IPS-NIHi11 (cell line): ENCODE results near the gene CCDC82.
"Not testable (repeated sequence)": the region's sequence is repeated elsewhere in the genome, so short reads cannot be mapped to it uniquely, and the experiment has no call there.

Source experiments
- DNase-seq: peaks from one replicate; pipeline ENCODE4 v3.0.0; 2012; ENCODE audit warnings: mixed read lengths, low spot score

Gene CCDC82

DNA sequence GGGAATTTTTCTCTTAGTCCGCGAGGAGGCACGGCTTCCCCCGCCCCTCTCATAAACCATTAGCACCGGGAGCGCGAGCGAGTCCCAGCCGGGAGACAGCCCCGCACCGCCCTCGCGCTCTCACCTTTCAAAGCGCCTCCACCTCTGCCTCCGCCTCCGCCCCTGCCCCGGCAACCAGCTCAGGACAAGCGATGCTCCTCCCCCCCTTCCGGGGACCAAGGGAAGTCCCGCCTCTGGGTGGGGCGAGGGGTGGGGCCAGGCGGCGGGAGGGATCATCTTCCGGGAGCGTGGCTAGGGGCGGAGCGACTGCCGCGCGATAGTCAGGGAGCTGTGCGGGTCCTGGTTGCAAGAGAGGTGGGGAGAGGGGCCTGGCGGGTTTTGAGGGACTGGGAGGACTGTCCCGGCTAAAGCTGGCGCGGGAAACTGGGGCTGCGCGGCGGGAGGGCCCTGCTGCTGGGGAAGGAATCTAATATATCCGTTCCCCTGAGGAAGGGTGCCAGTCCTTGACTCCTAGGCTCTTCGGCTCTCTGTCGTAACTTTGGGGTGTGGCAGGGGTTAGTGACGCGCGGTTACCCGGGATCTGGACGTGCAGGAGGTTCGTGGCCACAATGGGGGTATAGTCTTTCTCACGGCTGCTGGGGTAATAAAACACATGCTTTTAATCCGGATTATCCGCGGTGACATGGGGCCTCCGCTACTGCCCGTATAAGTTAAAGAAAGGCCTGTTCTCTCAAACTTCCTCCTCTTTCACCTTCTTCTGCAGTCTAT is at the start of gene CCDC82, which contains the start of gene JRKL:
TSS of gene CCDC82 (minus strand) at position 193 of the 768 bp plus-strand sequence. CDS start 5,165 bp downstream, outside the sequence.
TSS of gene JRKL (plus strand) at position 294 of the 768 bp plus-strand sequence. CDS start 637 bp downstream, outside the sequence.
- DNase-seq = peak; percentile 94

DNA sequence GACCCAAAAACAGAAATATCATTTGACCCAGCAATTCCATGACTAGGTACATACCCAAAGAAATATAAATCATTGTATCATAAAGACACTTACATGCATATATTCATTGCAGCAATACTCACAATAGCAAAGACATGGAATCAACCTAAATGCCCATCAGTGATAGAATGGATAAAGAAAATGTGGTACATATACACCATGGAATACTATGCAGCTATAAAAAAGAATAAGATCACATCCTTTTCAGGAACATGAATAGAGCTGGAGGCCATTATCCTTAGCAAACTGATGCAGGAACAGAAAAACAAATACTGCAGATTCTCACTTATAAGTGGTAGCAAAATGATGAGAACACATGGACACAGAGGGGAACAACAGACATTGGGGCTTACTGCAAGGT is 42.9 kb upstream of the CCDC82 start:
- not testable (repeated sequence) for DNase-seq

- no peak for DNase-seq
Observed at GRCh38 chr11:96430668-96431067, 41.0 kb upstream of the CCDC82 start.

DNA sequence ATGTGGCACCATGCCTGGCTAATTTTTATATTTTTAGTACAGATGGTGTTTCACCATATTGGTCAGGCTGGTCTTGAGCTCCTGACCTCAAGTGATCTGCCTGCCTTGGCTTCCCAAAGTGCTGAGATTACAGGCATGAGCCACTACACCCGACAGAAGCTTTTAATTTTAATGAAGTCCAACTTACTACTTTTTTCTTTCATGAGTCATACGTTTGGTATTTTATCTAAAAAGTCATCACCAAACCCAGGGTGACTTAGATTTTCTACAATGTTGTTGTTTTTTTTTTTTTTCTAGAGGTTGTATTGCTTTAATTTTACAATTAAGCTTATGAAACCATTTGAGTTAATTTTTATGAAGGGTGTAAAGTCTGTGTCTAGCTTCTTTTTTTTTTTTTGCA is 35.0 kb upstream of the CCDC82 start:
- DNase-seq = no peak

- DNase-seq = no peak
Observed at GRCh38 chr11:96413408-96413807, 23.7 kb upstream of the CCDC82 start.

GRCh38 chr11:96412761-96413381 is 23.2 kb upstream of the CCDC82 start:
- DNase-seq = no peak

- not testable (repeated sequence) for DNase-seq
Observed at GRCh38 chr11:96411412-96411811, 21.7 kb upstream of the CCDC82 start.

DNA sequence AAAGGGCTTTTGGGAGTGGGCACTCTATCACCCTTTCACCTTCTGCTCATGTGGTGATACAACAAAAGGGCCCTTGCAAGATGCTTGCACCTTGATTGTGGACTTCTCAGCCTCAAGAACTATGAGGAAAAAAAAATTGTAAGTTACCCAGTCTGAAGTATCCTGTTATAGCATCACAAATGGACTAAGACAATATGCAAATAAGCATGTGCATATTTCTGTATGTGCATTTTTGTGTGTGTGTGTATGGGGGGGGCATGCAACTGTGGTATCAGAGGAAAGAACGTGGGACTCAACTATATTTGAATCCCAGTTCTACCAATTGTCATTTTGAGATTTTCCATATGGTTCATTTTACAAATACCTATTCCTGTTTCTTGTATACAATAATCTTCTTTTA is 11.0 kb upstream of the CCDC82 start:
- DNase-seq = no peak

DNA sequence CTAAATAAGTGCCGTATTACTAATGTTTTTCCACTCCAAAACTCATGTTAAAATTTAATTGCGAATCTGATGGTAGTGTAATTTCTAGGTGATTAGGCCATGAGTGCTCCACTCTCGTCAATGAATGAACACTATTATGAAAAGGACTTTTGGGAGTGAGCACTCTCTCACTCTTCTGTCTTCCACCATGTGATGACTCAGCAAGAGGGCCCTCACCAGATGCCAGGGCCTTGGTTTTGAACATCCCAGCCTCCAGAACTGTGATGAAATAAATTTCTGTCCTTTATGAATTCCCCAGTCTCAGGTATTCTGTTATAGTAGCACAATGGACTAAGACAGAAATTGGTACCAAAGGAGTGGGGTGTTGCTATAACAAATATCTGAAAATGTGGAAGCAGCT is 8.2 kb upstream of the CCDC82 start:
- DNase-seq = no peak

DNA sequence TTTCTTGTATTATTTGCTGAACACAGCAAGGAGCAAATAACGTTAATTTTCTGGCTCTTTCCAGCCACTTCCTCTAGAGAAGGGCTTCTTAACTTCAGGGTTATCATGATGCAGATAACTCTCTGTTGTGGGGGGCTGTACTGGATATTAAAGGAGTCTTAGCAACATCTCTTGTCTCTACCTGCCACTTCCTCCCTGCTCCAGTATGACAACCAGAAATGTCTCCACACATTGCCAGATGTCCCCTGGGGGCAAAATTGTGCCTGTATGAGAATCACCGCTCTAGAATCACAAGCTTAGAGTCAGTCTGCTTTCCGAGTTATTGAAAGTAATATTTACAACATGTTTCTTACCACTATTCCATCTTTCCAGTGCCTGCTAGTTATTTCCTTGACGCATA is 6.9 kb upstream of the CCDC82 start:
- no peak for DNase-seq

DNA sequence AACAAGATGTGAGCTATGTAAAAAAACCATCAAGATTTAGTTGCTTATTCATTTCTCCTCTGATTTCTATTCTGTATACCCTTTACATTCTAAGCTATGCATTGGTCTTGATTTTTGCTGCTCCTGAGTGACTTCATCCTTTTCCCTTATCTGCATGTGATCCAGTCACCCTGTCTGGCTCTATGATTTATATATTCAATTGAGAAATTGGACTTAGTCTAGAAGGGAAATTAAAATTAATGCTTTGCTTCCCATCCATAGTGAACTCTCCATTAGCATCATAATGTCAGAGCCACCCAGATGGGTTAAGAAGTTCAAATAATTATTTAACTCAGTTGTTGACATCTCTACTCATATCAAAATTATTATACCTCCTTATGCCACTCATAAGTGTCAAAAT is 5.1 kb upstream of the CCDC82 start:
- DNase-seq = no peak

DNA sequence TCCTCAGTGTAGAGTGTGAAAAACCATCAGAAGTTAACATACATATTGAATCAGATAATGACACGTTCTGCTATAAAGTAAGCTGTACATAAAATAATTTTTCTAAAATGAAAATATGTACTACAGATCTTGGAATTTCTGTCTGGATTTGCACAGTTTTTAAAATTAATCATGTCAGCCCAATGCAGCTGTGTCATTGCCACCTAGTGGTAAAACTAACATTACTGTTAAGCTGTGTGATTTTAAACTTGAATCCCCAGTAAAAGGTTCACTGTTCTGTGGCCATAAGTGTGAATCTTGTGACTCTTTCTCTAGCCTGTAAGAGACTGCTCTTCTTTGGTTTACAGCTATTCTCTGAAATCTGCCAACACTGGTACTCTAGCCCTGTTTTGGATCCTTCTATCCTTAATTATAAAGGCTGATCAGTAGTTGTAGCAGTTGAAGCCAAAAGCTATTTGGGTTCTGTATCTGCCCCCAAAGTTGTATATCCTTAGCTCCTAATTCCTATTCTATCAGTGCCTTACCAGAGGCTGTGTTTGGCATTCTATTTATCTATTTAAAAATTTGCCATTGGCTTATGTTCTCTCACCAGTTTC is 4.1 kb upstream of the CCDC82 start:
- peak; percentile 16 for DNase-seq

DNA sequence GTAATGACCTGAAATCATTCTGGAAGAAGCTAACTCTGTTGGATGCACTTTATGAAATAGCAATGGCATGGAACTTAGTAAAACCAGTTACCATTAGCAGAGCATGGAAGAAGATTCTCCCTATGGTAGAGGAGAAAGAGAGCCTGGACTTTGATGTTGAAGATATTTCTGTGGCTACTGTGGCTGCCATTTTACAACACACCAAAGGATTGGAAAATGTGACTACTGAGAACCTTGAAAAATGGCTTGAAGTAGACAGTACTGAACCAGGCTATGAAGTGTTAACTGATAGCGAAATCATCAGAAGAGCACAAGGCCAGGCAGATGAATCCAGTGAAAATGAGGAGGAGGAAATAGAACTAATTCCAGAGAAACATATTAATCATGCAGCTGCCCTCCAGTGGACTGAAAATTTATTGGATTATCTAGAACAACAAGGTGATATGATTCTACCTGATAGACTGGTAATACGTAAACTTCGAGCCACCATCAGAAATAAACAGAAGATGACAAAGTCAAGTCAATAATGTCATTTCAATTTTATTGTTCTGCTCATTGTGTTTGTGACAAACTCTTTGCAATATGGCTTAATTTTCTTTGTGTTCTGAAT is 2.1 kb upstream of the CCDC82 start:
- no peak for DNase-seq

DNA sequence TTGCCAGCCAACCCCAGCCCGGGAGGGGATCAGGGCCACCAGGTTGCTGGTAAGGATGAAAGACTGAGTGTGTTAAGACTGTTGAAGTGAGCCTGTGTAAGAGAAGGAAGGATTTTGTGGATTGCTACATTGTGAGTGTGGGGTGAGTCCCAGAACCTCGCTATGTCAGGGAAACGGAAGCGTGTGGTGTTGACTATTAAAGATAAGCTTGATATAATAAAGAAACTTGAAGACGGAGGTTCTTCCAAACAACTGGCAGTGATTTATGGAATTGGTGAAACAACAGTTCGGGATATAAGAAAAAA is 728 bp upstream of the CCDC82 start:
- no peak for DNase-seq

GRCh38 chr11:96388891-96389719 is 607 bp downstream of the CCDC82 start:
- peak; percentile 74 for DNase-seq

DNA sequence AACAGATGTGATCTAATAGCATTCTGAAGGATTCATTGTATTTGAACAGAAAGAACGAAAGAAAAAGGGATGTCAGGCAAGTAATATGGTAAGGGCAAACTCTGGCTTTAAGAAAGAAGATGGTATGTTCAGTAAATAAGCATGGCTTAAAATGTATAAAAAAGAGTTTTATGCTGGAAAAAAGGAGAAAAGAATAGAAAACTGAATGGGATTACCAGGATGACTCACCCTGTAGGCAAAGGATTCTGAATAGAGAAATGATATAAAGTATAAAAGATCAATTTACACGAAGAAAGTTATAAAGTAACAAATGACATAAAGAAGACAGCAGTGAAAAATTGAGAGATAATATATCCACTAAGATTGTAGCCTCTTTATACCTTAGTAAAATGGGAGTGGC is 4.5 kb downstream of the CCDC82 start:
- DNase-seq = no peak

- no peak for DNase-seq
Observed at GRCh38 chr11:96384156-96384555, 5.6 kb downstream of the CCDC82 start.

GRCh38 chr11:96376796-96377195 is 12.9 kb downstream of the CCDC82 start:
- DNase-seq = no peak

DNA sequence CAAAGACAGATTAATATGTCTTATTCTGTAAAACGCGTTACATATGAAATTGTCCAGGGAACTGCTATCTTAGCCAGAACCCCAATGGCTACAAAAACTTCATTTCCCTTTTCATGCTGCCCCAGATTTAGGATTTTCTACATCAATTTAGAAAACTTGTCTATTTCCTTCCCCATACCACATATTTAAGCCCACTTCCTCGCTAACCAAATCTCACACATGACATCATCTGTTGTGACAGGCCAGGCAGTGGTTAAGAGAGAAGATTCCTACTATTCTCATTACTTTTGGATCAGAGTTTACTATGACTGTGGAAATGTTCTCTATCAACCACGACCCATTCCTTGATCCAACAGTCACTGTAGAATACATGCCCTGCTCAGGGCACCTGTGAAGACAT is 15.9 kb downstream of the CCDC82 start:
- no peak for DNase-seq

GRCh38 chr11:96367342-96367741 is 22.4 kb downstream of the CCDC82 start:
- no peak for DNase-seq

- no peak for DNase-seq
Observed at GRCh38 chr11:96366024-96366423, 23.7 kb downstream of the CCDC82 start.

DNA sequence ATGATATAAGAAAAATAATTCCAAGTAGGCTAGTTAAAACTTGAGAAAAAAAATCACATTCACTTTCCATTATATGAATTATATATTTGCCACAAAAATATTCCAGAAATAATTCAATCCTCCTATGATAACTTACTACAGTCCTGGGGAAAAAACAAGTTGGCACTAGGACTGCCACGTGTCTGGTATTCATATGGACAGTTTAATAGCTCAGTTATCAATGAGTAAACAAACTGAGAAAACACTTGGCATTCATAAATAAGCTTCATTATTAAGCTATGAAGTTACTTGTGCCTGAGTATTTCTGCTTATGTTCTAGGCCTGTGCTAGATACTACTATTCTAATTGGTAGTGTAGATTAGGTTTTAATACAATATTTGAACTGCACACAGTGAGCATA is 24.2 kb downstream of the CCDC82 start:
- no peak for DNase-seq
